H9 (cell line): ENCODE measurements around the gene POLR2A. TPM values are rescaled to one million over a fixed set of nuclear protein-coding genes. Genes with fewer than 3 reads are reported as not detected.

ENCODE experiments used
- DNase-seq: peaks from one replicate; pipeline ENCODE4 v3.0.0-alpha.2; 2017
- H2AFZ ChIP-seq: one replicate; pipeline ENCODE4 v1.6.1; 2013; ENCODE audit warnings: mild to moderate bottlenecking, low read length, control low read depth, moderate library complexity
- H2AK5ac ChIP-seq: 2 replicates; pipeline ENCODE4 v1.6.1; 2013; ENCODE audit warnings: low read length, control low read depth, mixed read lengths; ENCODE audit not compliant: insufficient read length
- H2BK120ac ChIP-seq: one replicate; pipeline ENCODE4 v1.6.1; 2013; ENCODE audit warnings: low read depth, mild to moderate bottlenecking, low read length, control low read depth, inconsistent platforms; ENCODE audit not compliant: poor library complexity, severe bottlenecking
- H2BK12ac ChIP-seq: 2 replicates; pipeline ENCODE4 v1.6.1; 2013; ENCODE audit warnings: low read length, control low read depth, mixed read lengths, low read depth; ENCODE audit not compliant: insufficient read length
- H2BK15ac ChIP-seq: 2 replicates; pipeline ENCODE4 v1.6.1; 2013; ENCODE audit warnings: low read depth, low read length, control low read depth
- H2BK20ac ChIP-seq: one replicate; pipeline ENCODE4 v1.6.1; 2013; ENCODE audit warnings: low read depth, mild to moderate bottlenecking, low read length, control low read depth, inconsistent platforms; ENCODE audit not compliant: poor library complexity, severe bottlenecking
- H2BK5ac ChIP-seq: 2 replicates; pipeline ENCODE4 v1.6.1; 2013; ENCODE audit warnings: low read length, control low read depth, mixed read lengths; ENCODE audit not compliant: insufficient read length
- H3K14ac ChIP-seq: 2 replicates; pipeline ENCODE4 v1.6.1; 2013; ENCODE audit warnings: low read length, control low read depth; ENCODE audit not compliant: insufficient read depth
- H3K18ac ChIP-seq: 2 replicates; pipeline ENCODE4 v1.6.1; 2013; ENCODE audit warnings: low read depth, mild to moderate bottlenecking, mixed read lengths, low read length, control low read depth; ENCODE audit not compliant: insufficient read length
- H3K23ac ChIP-seq: 2 replicates; pipeline ENCODE4 v1.6.1; 2013; ENCODE audit warnings: low read length, control low read depth, mixed read lengths, low read depth; ENCODE audit not compliant: insufficient read length
- H3K23me2 ChIP-seq: 2 replicates; pipeline ENCODE4 v1.6.1; 2013; ENCODE audit warnings: low read depth, mild to moderate bottlenecking, mixed read lengths, low read length, control low read depth; ENCODE audit not compliant: insufficient read length, poor library complexity, severe bottlenecking
- H3K27ac ChIP-seq: 2 replicates; pipeline ENCODE4 v1.5.1; 2013; ENCODE audit warnings: low read length, control low read depth, mixed read lengths, low read depth; ENCODE audit not compliant: insufficient read length
- H3K27me3 ChIP-seq: 2 replicates; pipeline ENCODE4 v1.6.1; 2013; ENCODE audit warnings: low read length, control low read depth, inconsistent platforms; ENCODE audit not compliant: insufficient read depth
- H3K4ac ChIP-seq: 2 replicates; pipeline ENCODE4 v1.6.1; 2013; ENCODE audit warnings: low read depth, mild to moderate bottlenecking, control low read depth, inconsistent platforms, low read length, moderate library complexity
- H3K4me1 ChIP-seq: 2 replicates; pipeline ENCODE4 v1.6.1; 2013; ENCODE audit warnings: low read length, control low read depth, inconsistent platforms; ENCODE audit not compliant: insufficient read depth
- H3K4me2 ChIP-seq: 2 replicates; pipeline ENCODE4 v1.6.1; 2013; ENCODE audit warnings: low read length, control low read depth, mixed read lengths; ENCODE audit not compliant: insufficient read length, insufficient read depth
- H3K56ac ChIP-seq: 2 replicates; pipeline ENCODE4 v1.6.1; 2013; ENCODE audit warnings: low read depth, mild to moderate bottlenecking, mixed read lengths, low read length, control low read depth; ENCODE audit not compliant: insufficient read length
- H3K79me1 ChIP-seq: 2 replicates; pipeline ENCODE4 v1.6.1; 2013; ENCODE audit warnings: low read depth, mild to moderate bottlenecking, moderate library complexity, low read length, control low read depth, inconsistent platforms; ENCODE audit not compliant: insufficient read depth, poor library complexity, severe bottlenecking
- H3K79me2 ChIP-seq: 2 replicates; pipeline ENCODE4 v1.6.1; 2013; ENCODE audit warnings: low read length, control low read depth, inconsistent platforms; ENCODE audit not compliant: insufficient read depth
- H3K9ac ChIP-seq: 2 replicates; pipeline ENCODE4 v1.6.1; 2013; ENCODE audit warnings: low read length, control low read depth, mixed read lengths; ENCODE audit not compliant: insufficient read length; ENCODE audit errors: extremely low read depth
- H3K9me3 ChIP-seq: one replicate; pipeline ENCODE4 v1.6.1; 2013; ENCODE audit warnings: low read depth, low read length, inconsistent platforms; ENCODE audit not compliant: control insufficient read depth
- H3T11ph ChIP-seq: one replicate; pipeline ENCODE4 v1.6.1; 2013; ENCODE audit warnings: mild to moderate bottlenecking, low read length, control low read depth, inconsistent platforms
- H4K20me1 ChIP-seq: one replicate; pipeline ENCODE4 v1.6.1; 2013; ENCODE audit not compliant: control insufficient read depth, insufficient read length, insufficient read depth
- H4K5ac ChIP-seq: 2 replicates; pipeline ENCODE4 v1.6.1; 2013; ENCODE audit warnings: low read depth, mild to moderate bottlenecking, mixed read lengths, low read length, control low read depth; ENCODE audit not compliant: insufficient read length
- H4K8ac ChIP-seq: replicated peaks from 2 replicates; pipeline ENCODE4 v1.6.1; 2013; ENCODE audit warnings: low read length, control low read depth, mixed read lengths, low read depth; ENCODE audit not compliant: insufficient read length
- H4K91ac ChIP-seq: 2 replicates; pipeline ENCODE4 v1.6.1; 2013; ENCODE audit warnings: low read depth, mild to moderate bottlenecking, moderate library complexity, mixed read lengths, low read length, control low read depth; ENCODE audit not compliant: insufficient read length
- H3K27ac Mint-ChIP-seq, 3 experiments: 2 replicates in 2 of 3; 3 replicates in 1 of 3; pipeline ENCODE4 v1.8.0; 2020 to 2021; ENCODE audit warnings: mixed read lengths in 3 of 3, mild to moderate bottlenecking in 1 of 3, moderate library complexity in 1 of 3
- H3K27me3 Mint-ChIP-seq: 2 replicates; pipeline ENCODE4 v1.8.0; 2021; ENCODE audit warnings: low read depth, mild to moderate bottlenecking, moderate library complexity, mixed read lengths
- H3K36me3 Mint-ChIP-seq, 3 experiments: 2 replicates in 2 of 3; 3 replicates in 1 of 3; pipeline ENCODE4 v1.8.0; 2020 to 2021; ENCODE audit warnings: low read depth in 3 of 3, mixed read lengths in 3 of 3; ENCODE audit not compliant: insufficient read depth in 1 of 3
- H3K4me1 Mint-ChIP-seq, 2 experiments: 2 replicates each; pipeline ENCODE4 v1.8.0; 2020; ENCODE audit warnings: mixed read lengths in 2 of 2
- H3K4me3 Mint-ChIP-seq, 2 experiments: 2 replicates in 1 of 2; 3 replicates in 1 of 2; pipeline ENCODE4 v1.8.0; 2020 to 2021; ENCODE audit warnings: mild to moderate bottlenecking in 2 of 2, mixed read lengths in 2 of 2, moderate library complexity in 1 of 2
- H3K9me3 Mint-ChIP-seq, 2 experiments: 2 replicates in 1 of 2; 3 replicates in 1 of 2; pipeline ENCODE4 v1.8.0; 2020; ENCODE audit warnings: mild to moderate bottlenecking in 2 of 2, mixed read lengths in 2 of 2, moderate library complexity in 1 of 2
- CTCF ChIP-seq: fragments of 200-600 bp; sonication (generic); conservative IDR thresholded peaks from 3 replicates; pipeline ENCODE4 v1.8.0; 2021; ENCODE audit warnings: antibody characterized with exemption, mild to moderate bottlenecking
- WGBS: extraction: QIAGEN DNeasy Blood & Tissue Kit; methylation state at CpG from one replicate; pipeline ENCODE4 v1.1.7; 2013; ENCODE audit warnings: missing lambda C conversion rate, low lambda C conversion rate, mixed read lengths; ENCODE audit not compliant: insufficient read length; ENCODE audit errors: extremely low coverage; 5-methylcytosine and 5-hydroxymethylcytosine counted together
- total RNA-seq: library from RNA; stranded (reverse); gene quantifications from 2 replicates; pipeline ENCODE4 v1.2.1, GENCODE V29; 2021

POLR2A gene
- total RNA-seq, 1 experiment from 2014 or later, result 153 TPM

- Histone ChIP-seq H3K27ac (no peak overlapping the region), H2BK12ac (no peak overlapping the region), H3K23ac (no peak overlapping the region), H3K4ac (no peak overlapping the region), H3K9me3 (no peaks in the 10 kb centered on the region), H4K91ac (no peak overlapping the region), H3K56ac (no peak overlapping the region), H2BK15ac (no peak overlapping the region), H2AFZ (no peak overlapping the region), H3K9ac (peak overlapping the region; percentile 19), H4K5ac (no peak overlapping the region), H3K79me2 (peaks cover 46% of the 10 kb centered on the region), H3K18ac (no peak overlapping the region), H3K27me3 (no peaks in the 10 kb centered on the region), H2BK20ac (no peak overlapping the region), H4K20me1 (no peaks in the 10 kb centered on the region), H3K4me2 (peak overlapping the region; percentile 38), H4K8ac (no peak overlapping the region), H3K4me1 (no peaks in the 10 kb centered on the region; the same call in 1 of the 2 replicates), H3T11ph (no peak overlapping the region), H2BK5ac (no peak overlapping the region), H3K79me1 (peaks cover 6% of the 10 kb centered on the region), H2AK5ac (no peak overlapping the region), H3K23me2 (peaks cover 13% of the 10 kb centered on the region), H3K14ac (no peak overlapping the region), H2BK120ac (no peak overlapping the region)
- DNase-seq, result no peak
- no peaks in the 10 kb centered on the region for H3K9me3 Mint-ChIP-seq
- H3K27ac Mint-ChIP-seq, result peak overlapping the region in 2 of 3 experiments; percentile 28 to 76; a peak in 3 of 7 replicates
- no peaks in the 10 kb centered on the region for H3K27me3 Mint-ChIP-seq
- H3K4me3 Mint-ChIP-seq, result peak overlapping the region; percentile 91 to 96
- peaks cover 41 to 55% of the 10 kb centered on the region in 2 experiments for H3K4me1 Mint-ChIP-seq
- H3K36me3 Mint-ChIP-seq, result peaks cover 14 to 38% (median 28%) of the 10 kb centered on the region in 3 experiments; a peak in 6 of 7 replicates
- no peak for TF ChIP-seq CTCF
- no CpG with 5 or more reads among the region's 3 CpGs for WGBS
Observed at GRCh38 chr17:7486181-7486580, 2.0 kb downstream of the POLR2A start.
